A549 (cell line): ENCODE results near the gene SOSTDC1.

ENCODE experiments used
- CBX8 ChIP-seq: fragments of 200-600 bp; sonication (generic); IDR thresholded peaks from 2 replicates; pipeline ENCODE4 v1.6.1; 2016
- CTCF ChIP-seq: fragments of >200 bp; sonication (Bioruptor Twin); formaldehyde crosslinking; IDR thresholded peaks from 3 replicates; pipeline ENCODE4 v1.5.1; 2016
- JUN ChIP-seq, 2 experiments: fragments of >200 bp; sonication (Bioruptor Twin); formaldehyde crosslinking; IDR thresholded peaks; 2 replicates in 1 of 2; 3 replicates in 1 of 2; pipeline ENCODE4 v1.6.1; 2016 to 2017
- MYC ChIP-seq: IDR thresholded peaks from 2 replicates; pipeline ENCODE4 v1.6.1; 2012; ENCODE audit warnings: mild to moderate bottlenecking, inconsistent platforms, low read length, improper control_type of control experiment, borderline replicate concordance
- ZFP36 ChIP-seq: fragments of 450-650 bp; IDR thresholded peaks from 2 replicates; pipeline ENCODE4 v1.6.1; 2014; ENCODE audit warnings: borderline replicate concordance; ENCODE audit not compliant: partially characterized antibody

DNA sequence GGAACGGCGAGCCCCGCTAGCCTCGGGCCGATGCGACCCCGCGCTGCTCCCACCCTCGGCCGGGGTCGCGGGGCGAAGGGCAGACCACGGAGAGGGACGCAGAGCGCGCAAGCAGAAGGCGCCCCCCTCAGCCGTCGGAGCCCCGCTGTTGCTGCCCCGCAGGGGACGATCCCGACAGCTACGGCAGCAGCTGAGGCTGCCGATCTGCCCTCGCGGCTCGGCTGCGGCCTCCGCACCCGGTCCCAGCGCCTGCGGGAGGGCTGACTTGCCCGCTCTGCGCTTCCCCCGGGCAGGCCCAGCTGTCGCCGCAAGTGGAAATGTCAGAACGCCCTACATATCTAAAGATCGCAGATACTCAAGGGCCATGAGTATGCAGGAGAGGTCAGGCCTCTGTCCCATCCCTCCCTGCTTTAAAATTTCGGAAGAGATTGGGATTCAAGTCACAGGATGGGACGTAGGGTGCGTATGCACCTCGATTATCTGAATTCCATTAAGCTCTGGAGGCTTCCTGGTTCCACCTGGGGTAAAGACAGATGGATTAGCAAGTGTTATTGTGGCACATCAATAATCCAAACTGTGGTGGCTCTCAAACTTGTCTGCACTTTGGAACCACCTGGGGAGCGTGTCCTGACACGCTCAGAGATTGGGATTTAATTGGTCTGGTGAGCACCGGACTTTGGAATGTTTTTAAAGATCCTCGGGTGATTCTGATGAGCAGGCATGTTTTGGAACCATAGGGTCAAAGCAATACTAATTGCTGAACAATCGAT is 44.0 kb downstream of the SOSTDC1 start, which contains the start of gene CRPPA:
- no peak for TF ChIP-seq CBX8
- TF ChIP-seq CTCF, result no peak
- TF ChIP-seq JUN (IDR thresholded peaks at IDR 0.05), result no peak
- no peak for TF ChIP-seq MYC
- no peak for TF ChIP-seq ZFP36
